ENCODE measurements around the gene ST6GALNAC6.

GRCh38 chr9:127873886-127874285 is 25.5 kb downstream of the ST6GALNAC6 start:
- no peak for TF ChIP-seq CTCF (IDR thresholded peaks at IDR 0.05)
- no peak for TF ChIP-seq ZFX (IDR thresholded peaks at IDR 0.05; ENCODE audit: borderline replicate concordance)

Data from 22Rv1 (cell line).